Measurements from ENCODE around the gene ZXDA.
"Not testable (repeated sequence)": the region's sequence is repeated elsewhere in the genome, so short reads cannot be mapped to it uniquely, and the experiment has no call there.

The ZXDA gene

GRCh38 chrX:57910287-57910912 lies at the start of gene ZXDA:
Gene ZXDA, minus strand, starts transcription at chrX:57910458. Its CDS starts 38 bp downstream, at chrX:57910420.
- not testable (repeated sequence) for DNase-seq

- DNase-seq: no peak
These were observed 42.0 kb upstream of the ZXDA start for GRCh38 chrX:57952320-57952678.

- no peak for DNase-seq
These were observed 41.5 kb upstream of the ZXDA start for GRCh38 chrX:57951666-57952319.

- DNase-seq: no peak
These were observed 23.1 kb upstream of the ZXDA start for GRCh38 chrX:57933321-57933720.

- DNase-seq: no peak
These were observed 22.0 kb upstream of the ZXDA start for GRCh38 chrX:57932266-57932665.

GRCh38 chrX:57930051-57930450 lies 19.8 kb upstream of the ZXDA start:
- no peak for DNase-seq

- DNase-seq: no peak
These were observed 19.1 kb upstream of the ZXDA start for GRCh38 chrX:57929373-57929772.

- no peak for DNase-seq
These were observed 15.5 kb upstream of the ZXDA start for GRCh38 chrX:57925806-57926205.

GRCh38 chrX:57918750-57919436 lies 8.6 kb upstream of the ZXDA start:
- peak in 1 of 4 experiments; percentile 10 for DNase-seq

GRCh38 chrX:57915680-57916079 lies 5.4 kb upstream of the ZXDA start:
- no peak for DNase-seq

GRCh38 chrX:57909595-57910286 lies 517 bp downstream of the ZXDA start:
- DNase-seq: peak in 1 of 4 experiments; percentile 1

GRCh38 chrX:57908972-57909594 lies 1.2 kb downstream of the ZXDA start:
- not testable (repeated sequence) for DNase-seq

GRCh38 chrX:57906790-57907189 lies 3.5 kb downstream of the ZXDA start:
- DNase-seq: no peak

- no peak for DNase-seq
These were observed 5.1 kb downstream of the ZXDA start for GRCh38 chrX:57905141-57905540.

GRCh38 chrX:57904176-57904880 lies 5.9 kb downstream of the ZXDA start:
- no peak for DNase-seq

- no peak for DNase-seq
These were observed 7.6 kb downstream of the ZXDA start for GRCh38 chrX:57902633-57903032.

GRCh38 chrX:57901466-57901865 lies 8.8 kb downstream of the ZXDA start:
- no peak for DNase-seq

- no peak for DNase-seq
These were observed 9.3 kb downstream of the ZXDA start for GRCh38 chrX:57900975-57901374.

GRCh38 chrX:57899906-57900305 lies 10.4 kb downstream of the ZXDA start:
- DNase-seq: no peak

- no peak for DNase-seq
These were observed 11.2 kb downstream of the ZXDA start for GRCh38 chrX:57899064-57899463.

GRCh38 chrX:57871463-57871862 lies 38.8 kb downstream of the ZXDA start:
- DNase-seq: no peak
